Activated T-helper 17 cell treated with anti-CD3 and anti-CD28 coated beads, Interleukin-2, amount 50 U/mL, for 72 hours (primary cell): ENCODE data around the gene AP4M1. TPM values are rescaled to one million over a fixed set of nuclear protein-coding genes. Genes with fewer than 3 reads are reported as not detected.
"Not testable (repeated sequence)": the region's sequence is repeated elsewhere in the genome, so short reads cannot be mapped to it uniquely, and the experiment has no call there.

Source experiments
- ATAC-seq: fragments of 150-1000 bp; cut with Tn5 transposase; replicated peaks from 2 replicates; pipeline ENCODE4 v1.10.0; 2021; ENCODE audit warnings: mild to moderate bottlenecking, moderate library complexity
- H3K27ac Mint-ChIP-seq: one replicate; pipeline ENCODE4 v1.8.0; 2022; ENCODE audit warnings: mixed read lengths
- H3K27me3 Mint-ChIP-seq: one replicate; pipeline ENCODE4 v1.8.0; 2022; ENCODE audit warnings: mixed read lengths
- H3K36me3 Mint-ChIP-seq: one replicate; pipeline ENCODE4 v1.8.0; 2022; ENCODE audit warnings: low read depth, mild to moderate bottlenecking, mixed read lengths
- H3K4me1 Mint-ChIP-seq: one replicate; pipeline ENCODE4 v1.8.0; 2022; ENCODE audit warnings: mixed read lengths
- H3K4me3 Mint-ChIP-seq: one replicate; pipeline ENCODE4 v1.8.0; 2022; ENCODE audit warnings: mild to moderate bottlenecking, mixed read lengths
- H3K9me3 Mint-ChIP-seq: one replicate; pipeline ENCODE4 v1.8.0; 2022; ENCODE audit warnings: mixed read lengths
- total RNA-seq, 2 donors: library from RNA; stranded (reverse); gene quantifications; one replicate each; pipeline ENCODE4 v1.2.3, GENCODE V29; 2022

The AP4M1 gene
- total RNA-seq, 2 donors from 2014 or later: 8.2 to 12.7 TPM

DNA sequence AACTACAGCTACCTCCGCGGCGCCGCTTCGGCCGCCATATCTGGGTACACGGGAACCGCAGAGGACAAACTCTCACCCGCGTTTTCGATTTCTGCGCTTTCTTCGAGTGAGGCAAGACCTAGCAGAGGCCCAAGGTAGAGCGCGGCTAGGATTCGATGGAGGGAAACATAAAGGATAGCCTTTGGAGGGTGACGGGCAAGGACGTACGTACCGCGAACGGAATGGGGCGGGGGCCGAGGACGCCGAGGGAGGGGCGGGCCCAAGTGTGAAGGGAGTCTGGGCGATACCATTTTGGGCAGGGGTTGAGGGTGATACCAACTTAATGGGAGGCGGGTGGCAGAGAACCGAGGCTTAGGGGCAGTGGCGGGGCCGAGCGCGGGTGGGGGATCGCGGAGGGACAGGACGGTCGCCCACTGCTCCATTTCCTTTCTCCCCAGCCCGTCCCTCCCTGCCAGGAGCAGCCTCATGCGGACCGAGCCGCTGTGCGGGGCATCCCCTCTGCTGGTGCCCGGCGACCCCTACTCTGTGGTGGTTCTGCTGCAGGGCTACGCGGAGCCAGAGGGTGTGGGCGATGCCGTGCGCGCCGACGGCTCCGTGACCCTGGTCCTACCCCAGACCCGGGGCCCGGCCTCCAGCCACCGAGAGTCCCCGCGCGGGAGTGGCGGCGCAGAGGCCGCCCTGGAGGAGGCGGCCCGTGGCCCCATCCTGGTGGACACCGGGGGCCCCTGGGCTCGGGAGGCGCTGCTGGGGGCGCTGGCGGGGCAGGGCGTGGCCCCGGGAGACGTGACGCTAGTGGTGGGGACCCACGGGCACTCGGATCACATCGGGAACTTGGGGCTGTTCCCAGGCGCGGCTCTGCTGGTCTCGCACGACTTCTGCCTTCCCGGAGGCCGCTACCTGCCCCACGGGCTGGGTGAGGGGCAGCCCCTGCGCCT, 25.8 kb downstream of the AP4M1 start, which contains the start of gene MBLAC1:
TSS of gene MBLAC1 (plus strand) at position 37 of the 935 bp plus-strand sequence. CDS start at position 466, 429 bp downstream.
- peak within 1 kb of the TSS; percentile 98 for H3K27ac Mint-ChIP-seq

DNA sequence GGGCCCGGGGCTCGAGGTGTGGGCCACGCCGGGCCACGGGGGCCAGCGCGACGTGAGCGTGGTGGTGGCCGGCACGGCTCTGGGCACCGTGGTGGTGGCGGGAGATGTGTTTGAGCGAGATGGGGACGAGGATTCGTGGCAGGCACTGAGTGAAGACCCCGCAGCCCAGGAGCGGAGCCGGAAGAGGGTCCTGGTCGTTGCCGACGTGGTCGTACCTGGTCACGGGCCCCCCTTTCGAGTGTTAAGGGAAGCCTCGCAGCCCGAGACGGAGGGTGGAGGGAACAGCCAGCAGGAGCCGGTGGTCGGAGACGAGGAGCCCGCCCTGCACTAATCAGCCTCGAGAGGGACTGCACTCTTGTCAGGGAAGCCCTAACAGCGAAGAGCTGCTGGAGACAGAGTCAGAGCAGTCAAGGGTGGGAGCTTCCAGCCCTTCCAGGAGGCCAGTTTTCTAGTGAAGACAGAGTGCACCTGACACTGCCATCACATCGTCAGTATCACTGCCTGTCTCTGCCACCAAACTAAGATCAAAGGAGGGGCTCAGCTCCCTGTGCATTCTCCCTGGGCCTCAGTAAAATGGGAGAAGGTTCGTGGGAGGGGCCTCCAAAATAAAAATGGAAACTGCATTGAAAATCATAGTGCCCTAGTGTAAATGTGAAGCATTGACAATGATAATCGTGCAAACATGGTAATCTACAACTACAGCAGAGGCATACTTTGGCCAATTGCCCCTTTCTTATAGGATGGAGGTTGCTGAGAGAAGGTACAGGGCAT, 26.6 kb downstream of the AP4M1 start:
- H3K4me1 Mint-ChIP-seq: peaks cover 5% of the 10 kb centered on the region
- no peaks in the 10 kb centered on the region for H3K9me3 Mint-ChIP-seq
- H3K27me3 Mint-ChIP-seq: no peaks in the 10 kb centered on the region
- peak overlapping the region; percentile 98 for H3K4me3 Mint-ChIP-seq
- H3K36me3 Mint-ChIP-seq: peaks cover 19% of the 10 kb centered on the region
- no peak for ATAC-seq
- H3K27ac Mint-ChIP-seq: no peak overlapping the region

More for the DNA sequence above, 25.8 kb downstream of the AP4M1 start, which contains the start of gene MBLAC1:
- H3K4me1 Mint-ChIP-seq: peaks cover 5% of the 10 kb centered on the region
- peak within 1 kb of the TSS; percentile 98 for H3K4me3 Mint-ChIP-seq
- no peaks in the 10 kb centered on the region for H3K27me3 Mint-ChIP-seq
- ATAC-seq: peak; percentile 81
- H3K36me3 Mint-ChIP-seq: peaks cover 27% of the 10 kb centered on the region
- no peaks in the 10 kb centered on the region for H3K9me3 Mint-ChIP-seq

- H3K4me3 Mint-ChIP-seq: peak overlapping the region; percentile 98
- H3K27me3 Mint-ChIP-seq: no peaks in the 10 kb centered on the region
- H3K4me1 Mint-ChIP-seq: peaks cover 5% of the 10 kb centered on the region
- ATAC-seq: no peak
- no peaks in the 10 kb centered on the region for H3K9me3 Mint-ChIP-seq
- no peak overlapping the region for H3K27ac Mint-ChIP-seq
- peaks cover 17% of the 10 kb centered on the region for H3K36me3 Mint-ChIP-seq
Observed at GRCh38 chr7:100128637-100128963, 27.2 kb downstream of the AP4M1 start.

- Mint-ChIP-seq H3K4me3 (peak overlapping the region; percentile 53), H3K36me3 (peaks cover 10% of the 10 kb centered on the region)
- H3K4me1 Mint-ChIP-seq, H3K27ac Mint-ChIP-seq, H3K27me3 Mint-ChIP-seq, H3K9me3 Mint-ChIP-seq, ATAC-seq: not testable (repeated sequence)
Observed at GRCh38 chr7:100130220-100130607, 28.8 kb downstream of the AP4M1 start.

GRCh38 chr7:100130608-100131453, 29.4 kb downstream of the AP4M1 start:
- Mint-ChIP-seq H3K36me3 (peaks cover 10% of the 10 kb centered on the region), H3K4me1 (no peaks in the 10 kb centered on the region), H3K27ac (no peak overlapping the region), H3K9me3 (no peaks in the 10 kb centered on the region), H3K4me3 (peak overlapping the region; percentile 53), H3K27me3 (no peaks in the 10 kb centered on the region)
- no peak for ATAC-seq

DNA sequence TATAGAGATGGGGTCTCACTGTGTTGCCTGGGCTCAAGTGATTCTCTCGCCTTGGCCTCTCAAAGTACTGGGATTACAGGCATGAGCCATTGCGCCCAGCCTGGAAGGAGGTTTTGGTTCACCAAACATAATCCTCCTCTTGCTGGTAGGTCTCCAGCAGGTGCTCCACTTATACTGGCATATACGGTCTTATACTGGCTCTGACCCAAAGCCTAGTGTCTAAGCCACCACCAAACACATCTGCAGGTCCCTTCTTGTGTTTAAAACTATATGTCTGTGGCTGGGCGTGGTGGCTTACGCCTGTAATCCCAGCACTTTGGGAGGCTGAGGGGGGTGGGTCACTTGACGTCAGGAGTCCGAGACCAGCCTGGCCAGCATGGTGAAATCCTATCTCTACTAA, 30.7 kb downstream of the AP4M1 start:
- peak overlapping the region; percentile 53 for H3K4me3 Mint-ChIP-seq
- no peak for ATAC-seq
- no peaks in the 10 kb centered on the region for H3K4me1 Mint-ChIP-seq
- H3K36me3 Mint-ChIP-seq: peaks cover under 1% of the 10 kb centered on the region
- no peaks in the 10 kb centered on the region for H3K9me3 Mint-ChIP-seq
- no peak overlapping the region for H3K27ac Mint-ChIP-seq
- no peaks in the 10 kb centered on the region for H3K27me3 Mint-ChIP-seq

DNA sequence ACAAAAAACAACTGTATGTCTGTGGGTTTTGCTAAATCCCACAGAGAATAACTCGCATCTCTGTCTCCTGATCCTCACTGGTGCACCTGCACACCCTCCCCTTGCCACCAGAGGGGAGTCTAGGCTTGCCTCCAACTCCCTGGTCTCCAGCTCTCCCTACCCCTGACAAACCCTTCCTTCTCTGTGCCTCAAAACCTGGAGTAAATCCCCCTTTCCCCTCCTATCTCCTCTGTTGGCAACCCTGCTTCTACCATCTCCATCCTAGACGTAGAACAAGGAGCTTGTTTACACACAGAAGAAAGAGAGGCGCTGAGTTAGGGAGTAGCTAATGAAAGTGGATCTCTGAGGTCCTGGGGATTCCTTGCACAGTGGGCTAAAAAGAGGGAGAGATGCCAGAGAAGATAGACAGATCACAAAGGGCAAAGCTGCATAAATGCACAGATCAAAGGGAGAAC, 31.3 kb downstream of the AP4M1 start:
- Mint-ChIP-seq H3K27ac (peak overlapping the region; percentile 45), H3K4me1 (no peaks in the 10 kb centered on the region), H3K4me3 (peak overlapping the region; percentile 5), H3K27me3 (no peaks in the 10 kb centered on the region), H3K36me3 (no peaks in the 10 kb centered on the region), H3K9me3 (no peaks in the 10 kb centered on the region)
- peak; percentile 85 for ATAC-seq

- Mint-ChIP-seq H3K27ac (peak overlapping the region; percentile 8), H3K36me3 (no peaks in the 10 kb centered on the region), H3K27me3 (no peaks in the 10 kb centered on the region), H3K4me3 (no peak overlapping the region), H3K4me1 (no peaks in the 10 kb centered on the region), H3K9me3 (no peaks in the 10 kb centered on the region)
- no peak for ATAC-seq
Observed at GRCh38 chr7:100137851-100138760, 36.7 kb downstream of the AP4M1 start.

DNA sequence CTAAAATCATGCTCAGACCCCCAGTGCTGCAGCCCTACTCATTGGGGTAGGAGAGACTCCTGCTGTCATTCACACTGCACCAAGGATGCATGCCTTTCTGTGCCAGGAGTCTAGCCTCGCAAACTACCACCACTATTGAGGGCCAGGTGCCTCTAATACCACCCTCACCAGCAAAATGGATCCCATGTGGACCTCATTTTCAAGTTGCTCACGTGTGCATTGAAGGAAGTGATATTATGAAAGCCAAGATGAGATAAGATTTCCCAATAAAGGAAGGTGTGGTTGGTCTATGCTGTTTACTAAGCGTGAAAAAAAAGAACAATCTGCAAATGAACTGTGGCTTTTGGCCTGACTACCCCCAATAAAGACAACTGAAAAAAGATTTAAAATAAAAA, 40.1 kb downstream of the AP4M1 start:
- Mint-ChIP-seq H3K36me3 (no peaks in the 10 kb centered on the region), H3K27me3 (no peaks in the 10 kb centered on the region), H3K4me1 (no peaks in the 10 kb centered on the region), H3K4me3 (no peak overlapping the region), H3K9me3 (no peaks in the 10 kb centered on the region), H3K27ac (no peak overlapping the region)
- no peak for ATAC-seq

GRCh38 chr7:100142461-100142860, 41.0 kb downstream of the AP4M1 start:
- no peaks in the 10 kb centered on the region for H3K36me3 Mint-ChIP-seq
- ATAC-seq: no peak
- H3K27me3 Mint-ChIP-seq: no peaks in the 10 kb centered on the region
- H3K4me3 Mint-ChIP-seq: no peak overlapping the region
- no peaks in the 10 kb centered on the region for H3K4me1 Mint-ChIP-seq
- H3K9me3 Mint-ChIP-seq: no peaks in the 10 kb centered on the region
- H3K27ac Mint-ChIP-seq: no peak overlapping the region

- H3K27ac Mint-ChIP-seq, H3K27me3 Mint-ChIP-seq, ATAC-seq, H3K4me1 Mint-ChIP-seq, H3K9me3 Mint-ChIP-seq, H3K4me3 Mint-ChIP-seq: not testable (repeated sequence)
- peaks cover 13% of the 10 kb centered on the region for H3K36me3 Mint-ChIP-seq
Observed at GRCh38 chr7:100146350-100146749, 44.9 kb downstream of the AP4M1 start.

DNA sequence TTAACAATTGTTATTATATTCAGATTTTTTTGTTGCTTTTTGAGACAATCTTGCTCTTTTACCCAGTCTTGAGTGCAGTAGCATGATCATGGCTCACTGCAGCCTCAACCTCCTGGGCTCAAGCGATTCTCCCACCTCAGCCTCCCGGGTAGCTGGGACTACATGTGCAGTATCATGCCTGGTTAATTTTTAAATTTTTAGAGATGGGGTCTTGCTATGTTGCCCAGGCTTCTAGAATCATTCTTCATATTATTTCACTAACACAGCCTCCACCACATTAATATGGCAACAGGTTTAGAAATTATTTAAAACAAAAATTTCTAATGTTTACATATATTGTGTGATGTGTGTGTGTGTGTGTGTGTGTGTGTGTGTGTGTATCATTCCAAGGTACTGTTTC, 45.8 kb downstream of the AP4M1 start:
- no peak overlapping the region for H3K27ac Mint-ChIP-seq

DNA sequence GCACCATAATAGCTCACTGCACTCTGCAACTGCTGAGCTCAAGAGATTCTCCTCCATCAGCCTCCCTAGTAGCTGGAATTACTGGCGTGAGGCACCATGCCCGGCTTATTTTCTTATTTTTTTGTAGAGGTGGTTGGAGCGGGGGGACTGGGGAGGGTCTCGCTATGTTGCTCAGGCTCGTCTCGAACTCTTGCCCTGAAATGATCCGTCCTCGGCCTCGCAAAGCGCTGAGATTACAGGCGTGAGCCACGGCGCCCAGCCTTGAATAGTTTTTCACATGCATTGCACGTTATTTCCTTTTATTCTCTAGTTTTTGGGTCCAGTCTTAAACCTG, 46.7 kb downstream of the AP4M1 start:
- H3K9me3 Mint-ChIP-seq: no peaks in the 10 kb centered on the region
- H3K27me3 Mint-ChIP-seq: no peaks in the 10 kb centered on the region
- peaks cover 14% of the 10 kb centered on the region for H3K4me1 Mint-ChIP-seq
- peak overlapping the region; percentile 88 for H3K4me3 Mint-ChIP-seq
- peak overlapping the region; percentile 90 for H3K27ac Mint-ChIP-seq
- H3K36me3 Mint-ChIP-seq: peaks cover 31% of the 10 kb centered on the region
- ATAC-seq: no peak

More for the DNA sequence above, 45.8 kb downstream of the AP4M1 start:
- Mint-ChIP-seq H3K4me1 (peaks cover 9% of the 10 kb centered on the region), H3K4me3 (no peak overlapping the region), H3K36me3 (peaks cover 22% of the 10 kb centered on the region), H3K27me3 (no peaks in the 10 kb centered on the region), H3K9me3 (no peaks in the 10 kb centered on the region)
- ATAC-seq: no peak
